Progenitor cell of endocrine pancreas (in vitro differentiated cells): ENCODE measurements around the gene PPP2R5A. TPM values are rescaled to one million over a fixed set of nuclear protein-coding genes. Genes with fewer than 3 reads are reported as not detected.
"Not testable (repeated sequence)": the region's sequence is repeated elsewhere in the genome, so short reads cannot be mapped to it uniquely, and the experiment has no call there.

ENCODE experiments used
- DNase-seq: peaks from one replicate; pipeline ENCODE4 v3.0.0; 2021; ENCODE audit warnings: low spot score; ENCODE audit not compliant: unreplicated experiment
- H3K27ac Mint-ChIP-seq: 2 replicates; pipeline ENCODE4 v1.8.0; 2021; ENCODE audit warnings: mild to moderate bottlenecking, moderate library complexity, mixed read lengths
- H3K27me3 Mint-ChIP-seq: 2 replicates; pipeline ENCODE4 v1.8.0; 2021; ENCODE audit warnings: mixed read lengths
- H3K36me3 Mint-ChIP-seq: 2 replicates; pipeline ENCODE4 v1.8.0; 2022; ENCODE audit warnings: mixed read lengths; ENCODE audit not compliant: insufficient read depth
- H3K4me1 Mint-ChIP-seq: 2 replicates; pipeline ENCODE4 v1.8.0; 2021; ENCODE audit warnings: low read depth, mixed read lengths
- H3K4me3 Mint-ChIP-seq: 2 replicates; pipeline ENCODE4 v1.8.0; 2021; ENCODE audit warnings: low read depth, mild to moderate bottlenecking, moderate library complexity, mixed read lengths
- H3K9me3 Mint-ChIP-seq: 2 replicates; pipeline ENCODE4 v1.8.0; 2021; ENCODE audit warnings: low read depth, mixed read lengths
- CTCF ChIP-seq: fragments of 200-600 bp; sonication (generic); IDR thresholded peaks from one replicate; pipeline ENCODE4 v1.5.0; 2021; ENCODE audit warnings: antibody characterized with exemption, mild to moderate bottlenecking; ENCODE audit not compliant: unreplicated experiment
- total RNA-seq: library from RNA; stranded (reverse); gene quantifications from 2 replicates; pipeline ENCODE4 v1.2.1, GENCODE V29; 2021

PPP2R5A gene
- total RNA-seq, 1 donor from 2014 or later: 21.4 TPM

- no peak overlapping the region for H3K27ac Mint-ChIP-seq
- H3K4me3 Mint-ChIP-seq: no peak overlapping the region
- H3K9me3 Mint-ChIP-seq: no peaks in the 10 kb centered on the region
- H3K36me3 Mint-ChIP-seq: peaks cover 17% of the 10 kb centered on the region
- no peaks in the 10 kb centered on the region for H3K4me1 Mint-ChIP-seq
- H3K27me3 Mint-ChIP-seq: no peaks in the 10 kb centered on the region
- no peak for DNase-seq
- TF ChIP-seq CTCF: no peak
Measured at GRCh38 chr1:212381397-212382035, 96.3 kb downstream of the PPP2R5A start.

DNA sequence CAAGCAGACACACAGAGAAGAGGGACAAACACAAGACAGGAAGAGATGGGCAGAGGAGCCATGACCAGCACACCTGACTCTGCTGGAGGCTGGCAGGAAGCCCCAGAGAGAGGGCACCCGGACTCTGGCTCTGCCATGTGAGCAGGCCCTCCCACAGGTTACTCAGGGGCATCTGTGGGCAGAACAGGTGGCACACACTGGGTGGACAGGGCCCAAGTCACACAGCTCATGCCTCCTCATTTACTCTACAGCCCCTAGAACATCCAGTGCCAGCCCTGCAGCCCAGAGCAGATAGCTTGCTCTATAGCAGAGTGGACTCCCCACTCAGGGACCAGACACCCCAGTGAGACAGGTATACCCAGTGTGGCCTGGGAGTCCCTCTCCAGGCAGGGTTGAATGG, 100.8 kb downstream of the PPP2R5A start:
- no peak for TF ChIP-seq CTCF
- Mint-ChIP-seq H3K4me1 (peaks cover 1% of the 10 kb centered on the region), H3K27me3 (no peaks in the 10 kb centered on the region), H3K36me3 (peaks cover 43% of the 10 kb centered on the region), H3K9me3 (peaks cover 8% of the 10 kb centered on the region), H3K4me3 (no peak overlapping the region), H3K27ac (no peak overlapping the region)
- no peak for DNase-seq

- H3K27me3 Mint-ChIP-seq: no peaks in the 10 kb centered on the region
- no peak for DNase-seq
- H3K4me3 Mint-ChIP-seq: no peak overlapping the region
- no peak overlapping the region for H3K27ac Mint-ChIP-seq
- TF ChIP-seq CTCF: no peak
- peaks cover 24% of the 10 kb centered on the region for H3K9me3 Mint-ChIP-seq
- peaks cover 1% of the 10 kb centered on the region for H3K4me1 Mint-ChIP-seq
- peaks cover 60% of the 10 kb centered on the region for H3K36me3 Mint-ChIP-seq
Measured at GRCh38 chr1:212388985-212389716, 103.9 kb downstream of the PPP2R5A start.

DNA sequence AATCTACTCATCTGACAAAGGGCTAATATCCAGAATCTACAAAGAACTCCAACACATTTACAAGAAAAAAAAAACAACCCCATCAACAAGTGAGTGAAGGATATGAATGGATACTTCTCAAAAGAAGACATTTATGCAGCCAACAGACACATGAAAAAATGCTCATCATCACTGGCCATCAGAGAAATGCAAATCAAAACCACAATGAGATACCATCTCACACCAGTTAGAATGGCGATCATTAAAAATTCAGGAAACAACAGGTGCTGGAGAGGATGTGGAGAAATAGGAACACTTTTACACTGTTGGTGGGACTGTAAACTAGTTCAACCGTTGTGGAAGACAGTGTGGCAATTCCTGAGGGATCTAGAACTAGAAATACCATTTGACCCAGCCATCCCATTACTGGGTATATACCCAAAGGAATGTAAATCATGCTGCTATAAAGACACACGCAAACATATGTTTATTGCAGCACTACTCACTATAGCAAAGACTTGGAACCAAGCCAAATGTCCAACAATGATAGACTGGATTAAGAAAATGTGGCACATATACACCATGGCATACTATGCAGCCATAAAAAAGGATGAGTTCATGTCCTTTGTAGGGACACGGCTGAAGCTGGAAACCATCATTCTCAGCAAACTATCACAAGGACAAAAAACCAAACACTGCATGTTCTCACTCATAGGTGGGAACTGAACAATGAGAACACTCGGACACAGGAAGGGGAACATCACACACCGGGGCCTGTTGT, 110.6 kb downstream of the PPP2R5A start:
- H3K27ac Mint-ChIP-seq, H3K4me3 Mint-ChIP-seq, H3K27me3 Mint-ChIP-seq, H3K4me1 Mint-ChIP-seq, DNase-seq: not testable (repeated sequence)
- peaks cover 67% of the 10 kb centered on the region for H3K36me3 Mint-ChIP-seq
- peaks cover 31% of the 10 kb centered on the region for H3K9me3 Mint-ChIP-seq

GRCh38 chr1:212396638-212397037, 111.4 kb downstream of the PPP2R5A start:
- no peak overlapping the region for H3K27ac Mint-ChIP-seq
- no peak for TF ChIP-seq CTCF
- H3K36me3 Mint-ChIP-seq: peaks cover 60% of the 10 kb centered on the region

More at GRCh38 chr1:212396638-212397037, 111.4 kb downstream of the PPP2R5A start:
- no peak overlapping the region for H3K4me3 Mint-ChIP-seq
- H3K27me3 Mint-ChIP-seq: no peaks in the 10 kb centered on the region
- no peaks in the 10 kb centered on the region for H3K4me1 Mint-ChIP-seq
- no peak for DNase-seq
- peaks cover 28% of the 10 kb centered on the region for H3K9me3 Mint-ChIP-seq
